ENCODE measurements around the gene RNF217.

- TF ChIP-seq CTCF (IDR thresholded peaks at IDR 0.05), result no peak
- TF ChIP-seq POLR2AphosphoS5 (IDR thresholded peaks at IDR 0.05; ENCODE audit: low read depth, low read length), result no peak
Observed at GRCh38 chr6:125046107-125046925, 84.1 kb downstream of the RNF217 start.
